C4-2B (cell line): ENCODE results near the gene KRT80.
A peak's percentile ranks its signal among the peaks of the same experiment; 100 is the strongest.

Experiments used
- H3K27ac ChIP-seq: fragments of 450-650 bp; 2 replicates; pipeline ENCODE4 v1.5.1; 2017
- ZFX ChIP-seq: fragments of 450-650 bp; IDR thresholded peaks from 2 replicates; pipeline ENCODE4 v1.6.1; 2017
- TF ChIP-seq, protein P1 (sequence below): fragments of 450-650 bp; conservative IDR thresholded peaks from 2 replicates; pipeline ENCODE4 v1.5.1; 2017; ENCODE audit warnings: mild to moderate bottlenecking

KRT80 gene

DNA sequence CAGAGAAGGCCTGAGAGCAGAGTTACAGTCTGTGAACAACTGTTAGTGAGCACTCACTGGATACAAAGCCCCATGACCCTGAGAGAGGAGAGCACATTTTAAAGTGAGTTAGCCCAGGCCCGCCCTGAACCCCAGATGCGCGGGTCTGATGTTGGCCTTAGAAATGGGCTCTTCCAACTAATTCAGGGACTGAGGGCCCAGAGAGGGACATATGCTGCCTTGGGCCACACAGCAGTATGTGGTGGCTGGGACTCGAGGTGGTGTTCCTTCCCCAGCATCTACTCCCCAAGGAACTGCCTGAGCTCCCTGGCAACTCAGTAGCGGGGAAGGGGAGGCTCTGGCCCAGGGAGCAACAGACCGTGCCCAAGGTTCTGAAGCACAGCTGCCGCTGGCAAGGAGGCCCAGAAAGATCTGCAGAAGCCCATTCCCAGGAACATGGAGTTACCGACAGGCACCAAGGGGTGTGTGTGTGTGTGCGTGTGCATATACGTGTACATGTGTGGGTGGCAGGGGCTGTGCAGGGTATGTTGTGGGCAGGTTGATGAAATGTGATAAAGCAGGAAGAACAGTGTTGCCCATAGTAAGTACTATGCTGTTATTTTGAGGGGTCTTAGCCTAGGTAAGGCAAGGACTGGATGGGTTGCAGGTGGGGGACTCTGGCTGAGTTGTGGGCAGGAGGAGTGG lies 40.5 kb downstream of the KRT80 start:
- H3K27ac ChIP-seq = peak overlapping the region; percentile 42
- TF ChIP-seq, protein P1, sequence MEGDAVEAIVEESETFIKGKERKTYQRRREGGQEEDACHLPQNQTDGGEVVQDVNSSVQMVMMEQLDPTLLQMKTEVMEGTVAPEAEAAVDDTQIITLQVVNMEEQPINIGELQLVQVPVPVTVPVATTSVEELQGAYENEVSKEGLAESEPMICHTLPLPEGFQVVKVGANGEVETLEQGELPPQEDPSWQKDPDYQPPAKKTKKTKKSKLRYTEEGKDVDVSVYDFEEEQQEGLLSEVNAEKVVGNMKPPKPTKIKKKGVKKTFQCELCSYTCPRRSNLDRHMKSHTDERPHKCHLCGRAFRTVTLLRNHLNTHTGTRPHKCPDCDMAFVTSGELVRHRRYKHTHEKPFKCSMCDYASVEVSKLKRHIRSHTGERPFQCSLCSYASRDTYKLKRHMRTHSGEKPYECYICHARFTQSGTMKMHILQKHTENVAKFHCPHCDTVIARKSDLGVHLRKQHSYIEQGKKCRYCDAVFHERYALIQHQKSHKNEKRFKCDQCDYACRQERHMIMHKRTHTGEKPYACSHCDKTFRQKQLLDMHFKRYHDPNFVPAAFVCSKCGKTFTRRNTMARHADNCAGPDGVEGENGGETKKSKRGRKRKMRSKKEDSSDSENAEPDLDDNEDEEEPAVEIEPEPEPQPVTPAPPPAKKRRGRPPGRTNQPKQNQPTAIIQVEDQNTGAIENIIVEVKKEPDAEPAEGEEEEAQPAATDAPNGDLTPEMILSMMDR = no peak
- no peak for TF ChIP-seq ZFX

DNA sequence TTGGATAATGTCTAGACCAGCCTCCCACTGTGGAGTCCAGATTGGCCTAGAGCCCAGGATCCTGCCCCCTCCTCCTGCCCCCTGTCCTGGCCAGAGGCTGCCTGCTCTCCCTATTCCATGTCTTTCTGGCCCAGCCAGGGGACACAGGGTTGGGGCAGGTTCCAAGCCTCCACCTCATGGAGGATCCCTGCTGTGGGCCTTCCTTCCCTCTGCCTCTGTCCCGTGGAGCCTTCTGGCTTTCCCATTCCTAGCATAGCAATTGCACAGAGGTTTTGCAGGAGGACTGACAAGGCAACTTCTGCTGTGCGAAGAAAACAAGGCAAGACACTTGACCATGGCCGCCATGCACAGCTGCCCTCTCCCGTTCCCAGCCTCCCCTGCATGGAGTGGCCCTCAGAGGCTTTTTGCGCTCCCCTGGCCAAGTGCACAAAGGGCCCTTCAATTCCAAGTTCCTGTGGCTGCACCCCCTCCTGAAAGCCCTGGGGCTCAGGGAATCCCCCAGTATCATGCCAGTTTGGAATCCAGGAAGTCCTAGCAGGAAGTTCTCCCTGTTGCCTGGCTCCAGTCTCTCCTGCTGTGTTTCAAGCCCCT lies 42.1 kb downstream of the KRT80 start:
- TF ChIP-seq, protein P1 = no peak
- no peak for TF ChIP-seq ZFX

DNA sequence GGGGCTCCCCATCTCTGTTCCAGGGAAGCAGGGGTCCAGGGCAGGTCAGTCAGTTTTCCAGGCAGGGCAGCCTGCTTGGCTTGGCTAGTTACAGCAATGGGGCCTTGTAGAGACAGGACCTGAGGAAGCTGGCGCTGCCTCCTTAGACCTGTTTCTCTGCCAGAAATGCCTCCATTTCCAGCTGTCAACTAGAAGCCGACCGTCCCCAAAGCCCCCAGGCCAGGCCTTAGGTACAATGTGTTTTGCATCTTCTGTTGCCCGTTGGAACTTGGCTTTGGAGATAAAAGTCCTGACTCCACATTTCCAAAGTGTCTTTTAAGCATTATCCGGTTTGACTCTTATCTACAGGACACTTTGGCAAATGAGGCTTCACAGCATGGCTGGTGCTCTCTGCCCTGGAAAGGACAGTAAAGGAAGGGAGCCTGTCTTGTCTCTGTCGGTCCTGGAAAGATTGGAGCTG lies 42.6 kb downstream of the KRT80 start:
- TF ChIP-seq, protein P1 = no peak
- TF ChIP-seq ZFX = no peak
- peak overlapping the region; percentile 56 for H3K27ac ChIP-seq

More for the DNA sequence above, 42.1 kb downstream of the KRT80 start:
- H3K27ac ChIP-seq = peak overlapping the region; percentile 56; the same call in 1 of the 2 replicates

DNA sequence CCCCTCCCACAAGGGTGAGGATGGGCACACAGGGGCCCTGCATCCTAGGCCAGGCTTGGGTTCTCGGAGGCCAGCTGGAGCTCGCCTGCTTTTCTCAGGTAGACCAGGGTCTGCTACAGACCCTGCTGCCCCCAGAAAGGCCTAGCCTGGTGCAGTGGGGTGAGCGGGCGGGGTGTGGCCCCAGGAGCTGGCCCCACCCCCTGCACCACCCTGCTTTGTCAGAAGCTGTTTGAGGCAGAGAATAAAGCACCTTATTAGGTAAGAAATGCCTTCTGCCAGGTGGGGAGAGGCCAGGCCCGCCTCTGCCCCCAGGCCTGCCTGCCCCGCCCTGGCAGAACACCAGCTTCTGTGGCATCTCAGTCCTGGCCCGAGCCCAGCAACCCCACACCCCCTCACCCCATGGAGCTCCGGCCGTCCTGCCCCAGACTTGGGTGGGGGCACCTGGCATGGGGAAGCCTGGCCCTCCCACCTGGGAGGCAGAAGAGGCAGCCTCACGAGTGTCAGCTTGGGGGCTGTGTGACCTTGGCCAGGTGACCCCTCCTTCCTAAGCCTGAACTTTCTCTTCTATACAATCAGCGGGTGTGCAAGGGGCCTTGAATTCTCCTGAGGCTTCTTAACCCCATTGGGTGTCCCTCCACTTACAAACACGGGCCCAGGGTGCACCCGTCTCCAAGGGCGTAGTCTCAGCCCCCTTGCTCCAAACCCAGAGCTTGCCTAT lies 43.2 kb downstream of the KRT80 start:
- TF ChIP-seq ZFX = no peak
- TF ChIP-seq, protein P1 = no peak
- H3K27ac ChIP-seq = peak overlapping the region; percentile 56

DNA sequence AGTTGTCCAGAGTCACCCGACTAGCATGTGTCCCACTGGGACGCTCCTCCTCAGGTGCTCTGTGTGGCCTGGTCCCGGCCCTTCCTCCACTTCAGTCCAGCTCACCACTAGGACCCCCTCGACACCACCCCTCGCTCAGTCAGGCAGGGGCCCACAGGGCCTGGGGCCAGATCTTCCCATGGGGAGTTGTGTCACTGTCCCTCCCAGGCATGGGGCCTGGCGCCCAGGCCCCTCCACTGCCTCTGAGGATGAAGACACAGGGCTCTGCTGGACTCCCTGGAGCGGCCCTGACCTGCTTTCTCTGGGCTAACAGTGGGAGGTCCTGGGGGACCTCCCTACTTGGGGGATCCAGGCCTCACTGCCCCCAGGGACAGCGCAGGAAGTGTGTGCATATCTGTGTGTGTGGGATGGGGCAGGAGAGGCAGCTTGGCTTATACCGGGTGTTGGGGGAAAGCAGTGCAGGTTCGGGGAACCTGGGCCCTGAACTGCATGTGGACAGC lies 43.8 kb downstream of the KRT80 start:
- H3K27ac ChIP-seq = peak overlapping the region; percentile 56
- no peak for TF ChIP-seq ZFX
- TF ChIP-seq, protein P1 = no peak

DNA sequence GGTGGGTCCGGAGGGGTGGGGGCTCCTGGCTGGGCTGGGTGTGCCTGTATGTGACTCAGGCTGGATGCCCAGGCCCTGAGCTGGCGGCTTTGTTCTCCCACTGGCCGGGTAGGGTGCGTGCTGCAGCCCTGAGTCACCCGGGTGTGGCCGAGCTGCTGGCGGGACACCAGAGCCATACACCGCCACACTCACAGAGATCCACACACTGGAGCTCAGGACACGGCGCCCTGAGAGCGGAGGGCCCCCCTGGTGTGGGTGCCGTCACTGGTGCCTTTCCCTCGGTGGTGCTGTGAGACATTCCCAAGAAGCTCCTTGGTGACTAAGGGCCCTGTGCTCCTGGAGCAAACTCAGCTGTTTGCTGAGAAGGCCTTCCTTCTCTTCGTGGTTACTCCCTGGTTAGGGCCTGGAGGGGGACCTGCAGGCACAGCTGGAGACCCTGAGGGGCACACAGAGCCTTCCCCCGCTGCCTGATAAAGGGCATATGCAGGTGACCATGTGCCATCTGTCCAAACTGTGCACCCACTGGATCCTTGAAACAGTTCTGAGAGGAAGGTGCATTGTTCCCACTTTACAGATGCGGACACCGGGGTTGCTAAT lies 44.3 kb downstream of the KRT80 start:
- TF ChIP-seq, protein P1 = no peak
- no peak for TF ChIP-seq ZFX
- H3K27ac ChIP-seq = peak overlapping the region; percentile 56
